SK-N-SH (cell line): ENCODE data around the gene GDF9.

Experiments used
- CTCF ChIP-seq: fragments of 200-600 bp; sonication (generic); IDR thresholded peaks from 2 replicates; pipeline ENCODE4 v1.6.1; 2017; ENCODE audit warnings: antibody characterized with exemption, mild to moderate bottlenecking, moderate library complexity
- PBX3 ChIP-seq: IDR thresholded peaks from 2 replicates; pipeline ENCODE4; 2012
- POLR2AphosphoS5 ChIP-seq: IDR thresholded peaks from 2 replicates; pipeline ENCODE4 v1.6.1; 2012; ENCODE audit warnings: low read depth, low read length
- SMC3 ChIP-seq: IDR thresholded peaks from 2 replicates; pipeline ENCODE4 v1.6.1; 2012; ENCODE audit warnings: low read depth, low read length, improper control_type of control experiment
- USF1 ChIP-seq: IDR thresholded peaks from 2 replicates; pipeline ENCODE4 v1.4.0; 2012; ENCODE audit warnings: low read depth, borderline replicate concordance

- TF ChIP-seq PBX3 (no peak), POLR2AphosphoS5 (no peak), CTCF (no peak), SMC3 (no peak), USF1 (no peak)
Observed at GRCh38 chr5:132830436-132831094, 35.7 kb downstream of the GDF9 start, which contains the start of gene SHROOM1.
